Measurements from ENCODE around the gene POLR2J3.
"Not testable (repeated sequence)": the region's sequence is repeated elsewhere in the genome, so short reads cannot be mapped to it uniquely, and the experiment has no call there.

- not testable (repeated sequence) for TF ChIP-seq ZNF404, ZBTB17 (tag by site-specific recombination; IDR thresholded peaks at IDR 0.05)
These were observed 54.7 kb downstream of the POLR2J3 start, which contains the start of gene RASA4B for GRCh38 chr7:102517550-102518147.

Measured in HEK293 (cell line).